GM18499 (cell line): ENCODE measurements around the gene HRH1.

ENCODE experiments used
- ATAC-seq: cut with Tn5 transposase; IDR thresholded peaks from one replicate; pipeline ENCODE4 v1.9.1; 2021; ENCODE audit warnings: moderate number of reproducible peaks; ENCODE audit not compliant: insufficient read depth, unreplicated experiment

The HRH1 gene

DNA sequence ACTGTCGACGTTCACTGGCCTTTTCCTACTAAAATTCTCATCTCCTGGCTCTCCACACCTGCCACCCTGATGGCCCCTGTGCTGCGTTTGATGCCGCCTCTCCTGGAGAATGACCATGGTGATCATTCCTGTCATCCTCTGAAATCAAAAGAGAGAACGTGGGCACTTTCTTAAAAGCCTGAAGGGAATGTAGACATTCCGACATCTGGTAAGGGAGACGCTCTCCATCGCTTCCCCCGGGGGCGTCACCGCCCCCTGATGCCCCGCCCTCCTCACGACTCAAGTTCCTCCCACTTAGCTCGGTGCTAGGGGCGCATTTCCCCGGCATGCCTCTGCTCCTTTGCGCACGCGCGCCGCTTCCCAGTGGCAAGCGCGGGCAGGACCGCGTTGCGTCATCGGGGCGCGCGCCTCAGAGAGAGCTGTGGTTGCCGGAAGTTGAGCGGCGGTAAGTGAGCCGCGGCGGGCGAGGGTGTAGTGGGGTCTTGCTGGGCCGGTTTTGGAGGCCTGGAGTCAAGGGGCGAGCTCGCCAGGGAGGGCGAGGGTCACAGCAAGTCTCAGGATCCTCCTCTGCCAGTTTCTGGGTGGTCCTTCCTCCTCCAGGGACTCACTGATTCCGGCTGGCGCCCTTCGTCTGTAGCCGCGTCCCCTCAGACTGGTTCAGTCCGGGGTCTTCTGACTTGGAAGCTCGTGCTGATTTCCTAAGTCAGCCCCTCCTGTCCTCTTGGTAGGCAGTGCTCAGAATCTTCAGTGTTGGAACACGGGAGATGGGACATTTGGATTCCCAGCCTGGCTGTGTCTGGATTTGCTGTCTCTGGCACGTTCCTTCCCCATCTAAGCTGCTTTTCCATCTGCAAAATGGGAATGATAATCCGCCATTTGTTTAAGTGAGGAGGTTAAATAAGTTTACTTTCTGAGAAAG, 118.0 kb downstream of the HRH1 start, which contains the start of gene ATG7:
Gene ATG7 (plus strand): TSS at position 412 of the 919 bp plus-strand sequence. CDS start 26,299 bp downstream, outside the sequence.
- peak; percentile 69 for ATAC-seq

DNA sequence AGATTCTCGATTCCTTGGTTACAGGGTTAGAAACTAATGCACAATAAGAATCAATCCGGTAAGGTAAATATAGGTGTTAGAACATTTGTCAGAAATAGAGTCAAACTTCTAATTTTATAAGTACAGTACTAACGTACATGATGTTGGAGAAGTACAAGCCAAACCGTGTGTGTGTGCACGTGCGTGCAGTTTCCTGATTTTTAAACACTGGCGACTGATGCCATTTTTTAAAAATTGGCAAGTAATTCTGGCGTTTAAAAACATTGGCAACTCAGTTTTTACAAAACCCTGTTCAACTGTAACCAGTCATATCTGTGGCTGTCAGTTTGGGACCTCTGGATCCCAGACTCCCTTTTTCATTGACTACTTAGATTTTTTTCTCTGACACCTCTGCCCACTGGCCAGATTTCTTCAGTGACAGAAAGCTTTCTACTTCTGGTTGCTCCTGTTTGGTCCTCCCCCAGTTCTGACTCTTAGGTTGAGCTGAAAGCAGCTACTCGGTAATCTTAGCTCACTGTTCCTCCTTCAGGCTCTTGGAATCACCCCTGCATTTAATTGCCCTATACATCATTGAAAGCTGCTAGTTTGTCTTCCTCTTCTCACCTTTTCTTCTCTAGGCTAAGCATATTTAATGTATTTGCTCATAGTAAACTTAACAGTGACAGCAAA, 118.7 kb downstream of the HRH1 start:
- no peak for ATAC-seq

DNA sequence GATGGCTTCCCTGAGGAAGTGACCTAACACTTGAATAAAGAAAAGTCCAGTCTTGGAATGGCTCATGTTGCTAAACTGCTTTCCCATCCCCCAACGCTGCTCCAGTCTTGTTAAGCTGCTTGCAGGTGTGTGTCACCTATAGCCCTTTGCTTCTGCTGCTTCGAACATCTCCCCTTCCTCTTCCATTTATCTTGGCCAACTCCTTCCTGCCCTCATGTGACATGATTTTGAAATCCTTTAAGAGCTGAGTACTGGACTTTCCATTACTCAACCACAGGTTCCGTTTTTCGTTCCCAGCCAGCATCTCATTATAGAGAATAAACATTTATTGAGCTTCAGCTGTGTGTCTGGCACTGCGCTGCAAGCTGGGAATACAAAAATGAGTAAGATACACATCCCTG, 119.6 kb downstream of the HRH1 start:
- ATAC-seq, result no peak

DNA sequence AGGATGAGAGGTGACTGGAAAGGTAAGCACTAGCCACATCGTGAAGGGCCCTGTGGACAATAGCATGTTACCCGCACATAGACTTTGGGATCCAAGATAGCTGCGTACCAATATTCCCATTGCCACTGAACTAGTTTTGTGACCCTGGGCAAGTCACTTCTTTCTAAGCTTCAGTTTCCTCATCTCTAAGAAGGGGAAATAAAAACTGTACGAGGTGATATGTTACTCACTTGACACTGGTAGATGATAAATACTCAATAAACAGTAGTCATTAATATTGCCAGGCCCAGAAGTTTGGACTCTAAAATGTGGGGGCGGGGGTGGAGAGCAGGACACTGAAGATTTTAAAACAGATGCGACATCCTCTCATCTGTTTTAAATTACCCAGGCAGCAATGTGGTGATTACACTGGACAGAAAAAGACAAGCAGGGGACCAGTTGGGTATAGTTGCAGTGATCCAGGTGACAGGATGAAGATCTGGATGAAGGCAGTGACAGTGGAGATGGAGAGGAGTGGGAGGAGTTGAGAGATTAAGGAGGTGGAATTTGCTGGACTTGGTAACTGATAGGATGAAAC, 120.4 kb downstream of the HRH1 start:
- no peak for ATAC-seq

DNA sequence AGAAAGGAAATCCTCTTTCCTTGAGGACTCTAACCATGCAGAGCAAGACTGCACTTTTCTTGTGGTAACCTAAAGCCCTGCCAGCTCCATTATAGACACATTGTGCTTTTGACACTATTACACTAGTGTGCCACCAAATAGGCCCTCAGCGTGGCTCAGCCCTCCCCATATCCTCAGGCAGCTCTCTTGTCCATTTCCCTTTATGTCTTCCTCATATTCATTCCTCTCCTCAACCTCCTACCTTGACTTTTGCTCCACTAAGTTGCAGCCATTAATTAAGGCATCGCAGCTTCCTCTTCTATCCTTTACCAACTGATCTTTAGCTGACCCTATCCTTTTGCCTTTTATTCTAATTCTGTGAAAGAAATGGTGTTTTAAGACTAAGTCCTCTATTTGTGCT, 121.6 kb downstream of the HRH1 start:
- no peak for ATAC-seq

DNA sequence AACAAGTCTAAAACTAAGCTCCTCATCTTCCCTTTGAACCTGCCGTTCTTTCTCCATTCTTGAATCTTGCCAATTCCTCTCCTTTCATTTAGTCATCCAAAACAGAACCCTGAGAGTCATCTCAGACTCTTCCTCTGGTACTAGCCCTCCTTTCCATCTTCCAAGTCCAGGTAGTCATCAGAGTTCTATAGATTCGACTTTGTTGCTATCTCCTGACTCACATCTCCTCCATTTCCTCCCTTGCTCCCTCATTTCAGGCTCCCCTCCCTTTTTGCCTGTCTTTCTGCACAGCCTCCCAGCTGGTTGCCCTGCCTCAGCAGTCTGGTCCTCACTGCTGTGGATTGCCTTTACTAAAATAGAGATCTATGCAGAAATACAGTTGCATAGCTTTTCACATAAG, 122.6 kb downstream of the HRH1 start:
- no peak for ATAC-seq

DNA sequence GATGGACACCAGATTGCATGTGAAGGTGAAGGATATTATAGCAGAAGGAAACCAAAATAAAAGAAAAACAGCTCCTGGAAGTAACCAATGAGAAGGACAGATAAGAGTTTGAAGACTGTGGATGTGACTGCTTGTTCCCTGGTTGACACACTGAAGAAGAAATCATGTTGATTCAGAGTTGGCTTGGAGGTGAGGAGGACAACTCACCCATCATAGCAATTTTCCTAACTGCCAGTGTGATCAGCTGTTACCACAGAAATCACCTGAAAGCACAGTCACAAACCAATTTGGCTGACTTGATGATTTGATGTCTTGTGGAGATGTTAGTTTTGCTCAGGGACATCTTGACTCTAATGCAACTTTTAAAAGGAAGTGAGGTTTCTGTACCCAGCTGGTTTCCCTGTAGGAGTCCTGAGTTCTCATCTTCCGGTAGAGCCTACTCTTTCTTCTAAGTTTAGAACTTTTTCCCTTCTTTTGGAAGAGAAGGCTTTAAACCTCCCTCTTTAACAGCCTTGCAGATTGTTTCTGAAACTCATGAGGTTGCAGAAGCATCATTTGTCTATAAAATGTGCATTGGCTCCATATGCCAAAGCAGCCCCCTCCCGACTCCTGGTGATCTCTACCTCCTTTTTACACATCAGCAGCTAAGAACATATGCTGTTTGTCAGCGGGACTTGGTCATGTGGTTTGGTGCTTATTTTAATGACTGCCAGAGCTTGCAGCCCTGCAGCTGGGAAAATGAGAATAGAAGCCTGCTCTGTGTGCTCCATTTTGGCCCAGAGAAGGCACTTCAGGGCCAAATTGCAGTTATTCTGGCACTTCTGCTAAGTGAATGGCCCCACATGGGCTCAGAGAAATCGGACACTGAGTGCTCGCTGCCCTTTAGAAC, 128.2 kb downstream of the HRH1 start:
- ATAC-seq, result no peak

DNA sequence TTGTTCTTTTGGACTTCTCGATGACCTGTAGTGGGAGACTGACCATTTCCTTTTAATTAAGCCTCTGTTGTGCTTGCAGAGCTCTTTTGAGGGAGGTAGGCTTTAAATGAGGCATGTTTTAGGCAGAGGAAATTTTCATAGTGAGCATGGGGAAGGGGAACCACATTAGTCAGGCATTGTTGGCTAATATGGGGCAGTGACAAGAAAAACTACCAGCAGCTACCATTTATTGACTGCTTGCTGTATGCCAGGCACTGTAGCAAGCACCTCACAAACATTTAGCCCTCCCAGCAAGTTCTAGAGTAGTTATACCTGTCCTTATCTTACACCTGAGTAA, 128.8 kb downstream of the HRH1 start:
- no peak for ATAC-seq

DNA sequence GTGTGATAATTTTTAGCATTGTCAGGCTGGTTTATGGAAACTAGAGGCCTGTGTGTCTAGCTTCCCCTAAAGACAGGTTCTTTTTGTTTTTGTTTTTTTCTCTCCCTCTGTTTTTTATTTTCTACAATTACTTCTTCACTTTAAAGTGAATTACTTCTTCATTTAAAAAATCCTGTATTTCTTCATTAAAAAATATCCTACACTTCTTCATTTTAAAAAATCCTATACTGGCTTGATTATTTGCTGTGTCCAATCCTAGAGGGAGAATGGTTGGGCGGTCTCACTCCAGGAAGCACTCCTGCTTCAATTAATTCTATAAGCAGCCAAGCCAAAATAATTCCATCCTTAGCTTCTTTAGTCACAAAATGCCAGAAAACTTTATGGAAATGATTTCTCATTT, 129.7 kb downstream of the HRH1 start:
- ATAC-seq, result no peak

DNA sequence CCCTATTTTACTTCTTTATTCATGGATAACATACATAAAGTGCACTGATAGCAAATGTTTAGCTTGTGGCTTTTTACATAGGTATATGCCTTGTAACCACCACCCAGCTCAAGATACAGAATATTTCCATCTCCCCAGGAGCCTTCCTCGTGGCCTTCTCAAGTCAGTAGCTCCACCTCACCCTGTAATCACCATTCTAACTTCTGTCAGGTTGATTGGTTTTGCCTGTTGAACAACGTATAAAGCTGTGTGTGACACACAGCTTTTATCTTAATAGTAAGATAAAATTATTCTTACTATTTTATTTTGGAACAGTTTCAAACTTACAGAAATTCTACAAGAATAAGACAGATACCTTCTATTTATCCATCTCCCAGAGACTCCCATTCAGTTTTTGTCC, 131.2 kb downstream of the HRH1 start:
- no peak for ATAC-seq

DNA sequence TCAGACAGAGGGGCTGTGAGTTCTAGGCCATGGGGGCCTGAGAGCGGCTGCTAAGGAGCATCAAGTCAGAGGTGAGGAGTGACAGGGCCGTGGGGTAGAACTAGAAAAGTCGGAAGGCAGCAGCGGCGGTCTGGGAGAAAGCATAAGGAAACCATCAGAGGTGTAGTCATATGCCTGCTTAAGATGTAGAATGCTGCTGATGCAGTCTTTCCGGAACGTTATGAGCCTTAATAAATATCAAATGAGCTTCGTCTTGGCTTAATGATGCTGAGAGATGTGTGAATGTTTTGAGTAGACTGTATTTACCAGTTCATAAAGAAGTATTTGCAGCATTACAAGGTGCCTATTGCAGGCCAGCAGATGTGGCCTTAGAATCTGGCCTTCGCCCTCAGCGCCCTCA, 133.1 kb downstream of the HRH1 start:
- no peak for ATAC-seq

DNA sequence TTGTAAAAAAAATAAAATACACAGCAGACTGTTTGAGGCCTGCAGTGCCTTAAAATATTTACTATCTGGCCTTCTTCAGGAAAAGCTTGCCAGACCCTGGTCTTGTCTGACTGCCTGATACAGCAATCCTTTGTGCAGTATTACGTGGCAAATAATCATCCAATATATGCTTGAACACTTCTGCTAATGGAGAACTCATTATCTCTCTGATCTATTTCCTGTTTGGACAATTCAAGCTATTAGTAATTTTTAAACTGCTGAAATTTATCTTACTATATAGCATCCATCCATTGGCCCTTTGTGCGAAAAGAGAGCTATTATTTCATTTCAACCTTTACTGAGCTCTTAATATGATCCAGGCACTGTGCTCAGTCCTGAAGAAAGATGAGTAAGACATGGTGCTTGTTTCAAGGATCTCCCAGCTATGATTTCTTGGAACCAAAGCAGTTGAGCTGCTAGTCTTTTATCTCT, 133.8 kb downstream of the HRH1 start:
- no peak for ATAC-seq

DNA sequence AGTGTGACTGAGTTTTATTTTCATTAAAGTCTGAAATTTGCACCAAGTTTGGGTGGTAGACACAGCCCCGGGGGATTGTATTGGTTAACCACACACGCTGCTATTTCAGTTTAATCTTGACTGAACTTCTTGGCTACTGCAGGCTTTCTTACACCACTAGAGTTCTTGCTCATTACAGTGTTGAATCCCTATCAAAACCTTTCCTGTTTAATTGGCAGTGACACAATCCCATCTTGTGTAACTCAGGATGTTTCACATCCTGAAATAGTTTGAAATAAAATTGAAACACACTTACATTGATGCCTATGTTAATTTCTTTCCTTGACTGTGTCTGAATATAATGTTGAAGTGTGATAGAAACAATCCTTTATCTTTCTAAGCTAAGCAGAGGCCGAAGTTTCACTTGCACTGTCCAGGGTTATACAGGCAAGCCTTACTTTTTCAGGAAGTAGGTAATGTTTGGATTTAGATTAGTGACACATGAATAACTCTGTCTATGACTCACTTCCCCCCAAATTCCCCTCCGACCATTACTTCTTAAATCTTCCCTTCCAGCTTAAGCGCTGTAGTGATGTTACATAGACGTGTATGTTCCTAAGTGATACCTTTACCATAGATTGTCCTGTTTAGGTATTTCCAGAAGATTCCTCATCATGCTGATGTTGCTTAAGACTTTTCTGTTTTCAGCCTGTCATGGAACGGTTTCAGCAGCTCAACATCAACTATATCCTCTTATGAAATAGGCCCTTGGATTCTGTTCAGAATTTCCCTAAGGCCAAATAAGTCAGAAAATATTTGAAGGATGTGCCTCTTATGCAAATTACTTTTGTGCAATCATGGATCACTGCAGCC, 134.7 kb downstream of the HRH1 start:
- ATAC-seq, result peak; percentile 47

DNA sequence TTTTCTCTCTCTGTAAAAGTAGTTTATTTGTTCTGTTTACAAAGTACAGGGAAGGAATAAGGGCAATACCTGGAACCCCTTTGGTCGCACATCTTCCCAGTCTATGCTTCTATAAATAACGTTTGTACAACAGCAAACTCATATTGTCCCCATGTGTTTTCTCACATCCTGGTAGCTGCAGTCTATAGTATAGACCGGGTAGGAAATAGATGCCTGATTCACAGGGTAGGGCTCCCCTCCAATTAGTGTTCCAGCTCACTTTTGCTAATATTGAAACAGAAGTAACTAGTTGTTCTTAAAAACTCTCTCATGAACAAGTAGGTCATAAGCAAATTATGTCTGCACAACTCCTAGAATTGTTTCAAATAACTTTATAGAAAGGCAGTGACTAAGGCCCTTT, 135.6 kb downstream of the HRH1 start:
- ATAC-seq, result no peak

DNA sequence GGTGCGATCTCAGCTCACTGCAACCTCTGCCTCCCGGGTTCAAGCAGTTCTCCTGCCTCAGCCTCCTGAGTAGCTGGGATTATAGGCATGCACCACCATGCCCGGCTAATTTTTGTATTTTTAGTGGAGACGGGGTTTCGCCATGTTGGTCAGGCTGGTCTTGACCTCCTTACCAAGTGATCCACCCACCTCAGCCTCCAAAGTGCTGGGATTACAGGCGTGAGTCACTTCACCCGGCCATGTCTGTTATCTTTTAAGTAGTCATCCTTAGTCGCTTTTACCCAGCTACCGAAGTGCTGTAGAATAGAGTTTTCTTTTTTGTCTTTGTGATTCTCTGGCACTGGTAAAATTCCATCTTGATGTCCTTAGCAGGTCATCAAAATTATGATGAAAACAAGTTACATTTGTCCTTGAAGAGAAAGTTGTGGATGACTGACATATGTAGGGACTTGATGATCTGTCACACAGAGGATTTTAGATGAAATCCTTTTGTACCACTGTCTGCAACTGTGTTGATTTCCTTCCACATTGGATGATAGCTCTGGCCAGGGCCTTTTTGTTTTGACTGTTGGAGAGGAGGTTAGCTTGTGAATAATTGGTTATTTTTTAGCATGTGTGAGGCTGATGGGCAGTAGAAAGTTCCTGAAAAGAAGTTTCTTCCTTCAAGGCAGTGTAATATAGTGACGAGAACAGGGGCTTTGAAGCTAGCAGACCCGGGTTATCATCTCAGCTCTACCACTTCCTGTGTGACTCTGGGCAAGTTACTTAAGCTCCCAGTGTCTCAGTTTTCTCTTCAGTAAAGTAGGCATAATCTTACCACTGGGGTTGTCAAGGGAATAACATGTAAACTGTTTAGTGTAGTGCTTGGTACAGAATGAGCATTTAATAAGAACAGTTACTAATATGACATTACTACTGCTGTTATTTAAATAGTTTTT, 136.7 kb downstream of the HRH1 start:
- ATAC-seq, result no peak

DNA sequence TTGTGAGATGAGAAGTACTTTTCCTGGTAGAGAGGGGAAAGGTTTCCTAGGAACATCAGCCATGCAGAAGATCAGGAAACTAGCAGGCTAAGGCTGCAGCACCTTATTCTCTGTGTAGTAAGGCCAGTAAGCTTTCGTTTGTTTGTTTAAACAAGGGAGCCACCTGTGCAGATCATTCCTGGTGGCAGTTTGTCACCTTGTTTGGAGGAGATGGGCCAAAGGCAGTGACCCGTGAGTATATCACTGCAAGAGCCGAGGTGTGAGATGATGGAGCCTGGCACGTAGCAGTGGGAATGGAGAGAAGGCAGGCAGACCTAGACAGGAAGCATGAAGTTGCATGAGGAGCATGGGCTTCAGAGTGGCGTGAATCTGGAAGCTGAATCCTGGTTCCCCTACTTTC, 137.5 kb downstream of the HRH1 start:
- ATAC-seq, result no peak

DNA sequence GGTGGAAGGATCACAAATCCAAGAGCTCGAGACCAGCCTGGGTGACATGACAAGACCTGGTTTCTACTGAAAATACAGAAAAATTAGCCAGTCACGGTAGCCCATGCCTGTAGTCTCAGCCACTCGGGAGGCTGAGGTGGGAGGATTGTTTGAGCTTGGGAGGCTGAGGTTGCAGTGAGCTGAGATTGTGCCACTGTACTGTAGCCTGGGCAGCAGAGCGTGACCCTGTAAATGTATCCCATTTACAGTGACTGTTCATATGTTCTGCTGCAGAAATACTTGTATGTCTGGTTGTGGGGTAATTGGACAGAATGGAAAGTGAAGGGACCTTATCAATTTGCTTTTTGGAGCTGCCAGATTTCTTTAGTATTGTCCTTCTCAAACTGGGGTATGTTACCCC, 142.8 kb downstream of the HRH1 start:
- ATAC-seq, result no peak

DNA sequence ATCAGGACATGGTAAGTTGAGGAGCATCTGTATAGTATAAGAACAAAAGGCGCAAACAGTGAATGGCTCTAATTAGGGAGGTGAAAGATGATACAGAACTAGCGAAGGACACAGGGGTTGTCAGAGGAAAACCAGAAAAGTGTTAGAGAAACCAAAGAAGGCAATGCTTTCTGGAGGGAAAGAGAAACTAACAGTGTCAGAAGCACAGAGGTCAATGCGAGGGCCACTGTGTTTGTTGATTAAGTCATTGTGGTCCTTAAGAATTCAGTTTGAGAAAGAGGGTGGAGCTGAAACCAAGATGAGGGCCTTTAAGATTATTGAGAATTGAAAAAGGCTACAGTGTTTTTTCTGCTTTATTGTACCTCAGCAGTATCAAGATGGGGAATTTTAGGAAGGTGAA, 146.7 kb downstream of the HRH1 start:
- ATAC-seq, result peak; percentile 58
